Measurements from ENCODE around the gene CMAS.
"Not testable (repeated sequence)": the region's sequence is repeated elsewhere in the genome, so short reads cannot be mapped to it uniquely, and the experiment has no call there.

The CMAS gene

GRCh38 chr12:22014783-22015144 lies 31.3 kb upstream of the CMAS start:
- TF ChIP-seq, protein P1, sequence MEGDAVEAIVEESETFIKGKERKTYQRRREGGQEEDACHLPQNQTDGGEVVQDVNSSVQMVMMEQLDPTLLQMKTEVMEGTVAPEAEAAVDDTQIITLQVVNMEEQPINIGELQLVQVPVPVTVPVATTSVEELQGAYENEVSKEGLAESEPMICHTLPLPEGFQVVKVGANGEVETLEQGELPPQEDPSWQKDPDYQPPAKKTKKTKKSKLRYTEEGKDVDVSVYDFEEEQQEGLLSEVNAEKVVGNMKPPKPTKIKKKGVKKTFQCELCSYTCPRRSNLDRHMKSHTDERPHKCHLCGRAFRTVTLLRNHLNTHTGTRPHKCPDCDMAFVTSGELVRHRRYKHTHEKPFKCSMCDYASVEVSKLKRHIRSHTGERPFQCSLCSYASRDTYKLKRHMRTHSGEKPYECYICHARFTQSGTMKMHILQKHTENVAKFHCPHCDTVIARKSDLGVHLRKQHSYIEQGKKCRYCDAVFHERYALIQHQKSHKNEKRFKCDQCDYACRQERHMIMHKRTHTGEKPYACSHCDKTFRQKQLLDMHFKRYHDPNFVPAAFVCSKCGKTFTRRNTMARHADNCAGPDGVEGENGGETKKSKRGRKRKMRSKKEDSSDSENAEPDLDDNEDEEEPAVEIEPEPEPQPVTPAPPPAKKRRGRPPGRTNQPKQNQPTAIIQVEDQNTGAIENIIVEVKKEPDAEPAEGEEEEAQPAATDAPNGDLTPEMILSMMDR (IDR thresholded peaks at IDR 0.05; ENCODE audit: low read depth, low read length): no peak
- no peak for DNase-seq (ENCODE audit: extremely low read depth, low read depth)

- TF ChIP-seq, protein P1 (IDR thresholded peaks at IDR 0.05; ENCODE audit: low read depth, low read length): no peak
- no peak for DNase-seq (ENCODE audit: extremely low read depth, low read depth)
Observed at GRCh38 chr12:22016982-22017381, 29.0 kb upstream of the CMAS start.

DNA sequence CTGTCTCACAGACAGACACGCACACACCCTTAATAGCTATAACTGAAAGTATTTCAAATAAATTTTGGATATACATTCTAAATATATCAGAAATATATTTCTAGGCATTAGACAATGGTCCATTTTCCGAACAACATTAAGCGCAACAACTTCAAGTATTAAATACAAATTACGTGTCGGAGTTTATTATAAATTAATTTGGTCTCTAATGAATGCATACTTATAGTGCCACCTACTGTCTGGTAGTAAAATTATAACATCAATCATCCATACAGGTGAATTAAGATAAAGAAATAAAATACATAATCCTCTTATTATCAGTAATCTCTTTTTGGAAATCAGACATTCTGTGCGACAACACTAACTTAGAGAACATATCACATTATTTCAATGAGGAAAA lies 27.2 kb upstream of the CMAS start:
- DNase-seq (ENCODE audit: extremely low read depth, low read depth): no peak
- TF ChIP-seq, protein P1 (IDR thresholded peaks at IDR 0.05; ENCODE audit: low read depth, low read length): peak; percentile 29

DNA sequence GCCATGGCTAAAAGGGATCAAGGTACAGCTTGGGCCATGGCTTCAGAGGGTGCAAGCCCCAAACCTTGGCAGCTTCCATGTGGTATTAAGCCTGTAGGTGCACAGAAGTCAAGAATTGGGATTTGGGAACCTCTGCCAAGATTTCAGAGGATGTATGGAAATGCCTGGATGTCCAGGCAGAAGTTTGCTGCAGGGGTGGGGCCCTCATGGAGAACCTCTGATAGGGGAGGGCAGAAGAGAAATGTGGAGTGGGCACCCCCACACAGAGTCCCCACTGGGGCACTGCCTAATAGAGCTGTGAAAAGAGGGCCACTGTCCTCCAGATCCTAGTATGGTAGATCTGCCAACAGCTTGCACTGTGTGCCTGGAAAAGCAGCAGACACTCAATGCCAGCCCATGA lies 22.5 kb upstream of the CMAS start:
- not testable (repeated sequence) for DNase-seq (ENCODE audit: extremely low read depth, low read depth)

DNA sequence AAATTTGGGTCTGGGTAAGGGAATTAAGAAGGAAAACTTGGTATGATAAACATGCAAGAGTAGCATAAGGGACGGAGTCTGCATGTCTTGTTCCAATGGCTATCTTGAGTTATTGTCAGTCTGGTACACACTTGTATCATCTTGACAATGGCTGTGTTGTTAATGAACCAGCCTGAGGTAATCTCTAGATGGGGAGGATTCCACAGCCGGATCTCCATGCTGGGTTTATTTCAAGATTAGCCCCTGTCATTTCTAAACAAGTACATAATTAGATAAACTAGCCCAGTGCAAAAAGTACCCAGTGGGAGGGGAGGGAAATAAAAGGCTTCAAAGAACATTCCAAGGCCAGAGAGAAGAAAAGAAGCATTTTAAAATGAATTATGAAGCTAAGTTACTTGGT lies 16.5 kb upstream of the CMAS start:
- TF ChIP-seq, protein P1 (IDR thresholded peaks at IDR 0.05; ENCODE audit: low read depth, low read length): no peak
- no peak for DNase-seq (ENCODE audit: extremely low read depth, low read depth)

DNA sequence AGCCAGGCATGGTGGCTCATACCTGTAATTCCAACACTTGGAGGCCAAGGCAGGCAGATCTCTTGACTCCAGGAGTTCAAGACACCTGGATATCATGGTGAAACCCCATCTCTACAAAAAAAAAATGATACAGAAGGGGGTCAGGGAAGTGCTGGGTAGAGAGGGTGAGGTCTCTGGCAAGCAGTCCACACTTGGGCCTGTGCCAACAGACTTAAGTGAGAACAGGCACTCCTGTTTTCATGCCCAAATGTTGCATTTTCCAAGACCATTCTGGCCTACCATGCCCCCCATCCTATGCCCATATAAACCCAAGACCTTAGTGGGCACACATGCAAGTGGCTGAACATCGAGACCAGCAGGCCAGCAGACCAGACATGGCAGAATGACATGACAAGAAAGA lies 16.0 kb upstream of the CMAS start:
- DNase-seq (ENCODE audit: extremely low read depth, low read depth): no peak
- TF ChIP-seq, protein P1 (IDR thresholded peaks at IDR 0.05; ENCODE audit: low read depth, low read length): no peak

DNA sequence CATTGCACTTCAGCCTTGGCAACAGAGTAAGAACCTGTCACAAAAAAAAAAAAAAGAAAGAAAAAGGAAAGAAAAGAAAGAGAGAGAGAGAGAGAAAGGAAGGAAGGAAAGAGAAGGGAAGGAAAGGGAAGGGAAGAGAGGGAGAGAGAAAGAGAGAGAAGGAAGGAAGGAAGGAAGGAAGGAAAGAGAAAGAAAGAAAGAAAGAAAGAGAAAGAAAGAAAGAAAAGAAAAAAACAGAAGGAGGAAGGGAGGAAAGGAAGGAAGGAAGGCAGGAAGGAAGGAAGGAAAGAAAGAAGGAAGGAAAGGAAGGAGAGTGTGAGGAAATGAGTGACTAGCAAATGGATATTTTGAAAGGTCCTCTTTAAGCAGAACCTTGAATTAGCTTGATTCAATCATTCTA lies 13.3 kb upstream of the CMAS start:
- DNase-seq (ENCODE audit: extremely low read depth, low read depth): no peak
- TF ChIP-seq, protein P1 (IDR thresholded peaks at IDR 0.05; ENCODE audit: low read depth, low read length): no peak

- TF ChIP-seq, protein P1 (IDR thresholded peaks at IDR 0.05; ENCODE audit: low read depth, low read length): no peak
- DNase-seq (ENCODE audit: extremely low read depth, low read depth): no peak
Observed at GRCh38 chr12:22034709-22035506, 11.1 kb upstream of the CMAS start.

All from AG09319 (cell line).